HG02938 (cell line): Measurements from ENCODE around the gene SMYD3.
"Not testable (repeated sequence)": the region's sequence is repeated elsewhere in the genome, so short reads cannot be mapped to it uniquely, and the experiment has no call there.

Source experiments
- ATAC-seq: cut with Tn5 transposase; IDR thresholded peaks from one replicate; pipeline ENCODE4 v1.9.1; 2021; ENCODE audit warnings: mild to moderate bottlenecking, moderate library complexity; ENCODE audit not compliant: unreplicated experiment

Gene SMYD3

DNA sequence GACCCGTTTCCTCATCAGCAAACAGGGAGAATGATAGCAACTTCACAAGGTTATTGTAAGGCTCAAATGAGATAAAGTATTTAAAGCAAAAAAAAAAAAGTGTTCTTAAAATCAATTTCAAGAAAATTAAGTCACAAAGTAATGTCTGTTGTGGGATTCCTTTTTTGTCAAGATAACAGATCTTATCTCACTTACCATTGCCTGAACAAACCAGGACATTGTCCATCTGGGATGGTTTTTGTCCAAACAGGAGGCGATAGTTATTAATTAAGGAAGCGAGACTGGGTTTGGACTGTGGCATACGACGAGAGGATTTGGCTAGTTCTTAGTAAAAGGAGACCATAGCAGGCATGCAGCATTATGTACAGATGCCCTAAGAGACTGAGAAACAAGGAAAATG, 458.4 kb downstream of the SMYD3 start:
- ATAC-seq = no peak

DNA sequence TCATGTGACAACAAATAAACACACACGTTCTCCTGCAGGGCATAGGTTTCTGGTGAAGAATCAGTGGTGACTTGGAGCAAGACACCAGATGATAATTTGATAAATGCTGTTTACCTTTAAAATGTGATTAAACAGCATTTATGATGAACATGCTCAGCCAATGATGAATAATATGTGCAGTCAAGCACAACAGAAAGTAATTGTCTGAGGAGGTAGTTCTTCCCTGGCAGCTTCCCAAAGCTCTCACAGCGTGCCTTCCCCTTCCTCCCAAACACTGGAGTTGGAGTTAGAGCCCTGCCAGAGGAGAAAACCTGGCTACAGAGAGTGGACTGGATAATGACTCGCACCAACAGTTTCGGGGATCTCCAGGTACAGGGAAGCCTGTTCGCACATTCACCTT, 463.5 kb downstream of the SMYD3 start:
- no peak for ATAC-seq

DNA sequence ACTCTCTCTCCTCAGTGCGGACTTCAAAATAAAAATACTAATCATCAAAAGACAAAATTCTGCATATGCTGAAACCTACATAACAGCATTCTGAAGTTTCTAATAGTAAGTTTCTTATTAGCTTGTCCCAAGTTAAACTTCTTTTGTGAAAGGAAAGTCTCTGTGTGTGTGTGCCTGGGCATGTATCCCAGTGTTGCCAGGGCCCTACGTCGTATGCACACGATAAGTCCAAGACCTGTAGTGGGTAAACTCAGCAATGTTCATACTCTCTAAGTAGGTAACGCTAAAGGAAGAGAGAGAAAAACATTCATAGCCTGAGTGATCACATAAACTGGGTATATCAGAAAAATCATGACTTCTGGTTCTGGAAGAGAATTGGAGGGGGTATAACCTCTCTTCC, 465.7 kb downstream of the SMYD3 start:
- ATAC-seq = no peak

DNA sequence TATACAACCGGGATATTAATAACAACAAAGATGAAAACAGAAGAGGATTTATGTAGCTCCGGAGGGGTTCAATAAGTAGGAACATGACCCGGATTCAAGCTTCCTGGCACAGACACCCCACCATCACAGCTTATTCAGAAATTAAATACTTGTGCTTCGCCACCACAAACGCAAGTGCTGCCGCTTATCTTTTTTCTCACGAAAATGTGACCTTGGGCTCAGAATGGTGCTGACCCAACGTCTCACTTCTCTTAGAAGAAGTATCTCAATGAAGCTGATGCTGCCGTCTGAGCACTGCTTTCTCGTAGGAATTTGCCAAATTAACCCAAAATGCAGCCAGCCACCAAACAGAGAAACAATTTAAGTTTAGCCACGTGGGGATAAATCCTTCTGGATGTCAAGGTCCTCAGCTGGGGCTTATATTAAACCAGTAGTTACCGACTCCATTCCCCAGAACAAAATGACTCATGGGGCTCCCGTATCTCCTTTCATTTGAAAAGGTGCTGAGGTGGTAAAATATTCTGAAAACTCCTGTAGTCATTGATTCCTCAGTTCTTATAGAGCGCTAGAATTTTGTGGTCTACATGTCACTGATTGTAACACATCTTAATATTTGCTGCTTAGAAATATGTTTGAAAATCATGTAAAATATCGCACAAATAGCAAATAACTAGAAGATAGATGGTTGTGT, 466.7 kb downstream of the SMYD3 start:
- ATAC-seq = no peak

DNA sequence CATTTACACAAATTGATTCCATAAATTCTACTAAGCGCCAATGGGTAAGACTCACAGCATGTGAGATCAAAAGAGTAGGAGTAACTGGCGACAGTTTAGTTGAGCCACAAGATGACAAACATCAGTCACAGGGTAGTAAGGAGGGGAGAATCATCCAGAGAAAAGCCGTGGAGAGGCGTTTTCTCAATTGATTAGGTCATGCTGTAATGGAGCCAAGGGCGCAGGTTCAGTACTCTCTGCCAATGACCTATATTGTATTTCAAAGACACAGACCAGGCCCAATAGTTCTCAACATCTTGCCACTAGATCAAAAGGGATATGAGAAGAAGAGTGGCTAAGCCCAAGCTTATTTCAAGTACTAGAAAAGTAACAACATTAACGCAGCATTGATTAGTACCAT, 467.5 kb downstream of the SMYD3 start:
- ATAC-seq = no peak

DNA sequence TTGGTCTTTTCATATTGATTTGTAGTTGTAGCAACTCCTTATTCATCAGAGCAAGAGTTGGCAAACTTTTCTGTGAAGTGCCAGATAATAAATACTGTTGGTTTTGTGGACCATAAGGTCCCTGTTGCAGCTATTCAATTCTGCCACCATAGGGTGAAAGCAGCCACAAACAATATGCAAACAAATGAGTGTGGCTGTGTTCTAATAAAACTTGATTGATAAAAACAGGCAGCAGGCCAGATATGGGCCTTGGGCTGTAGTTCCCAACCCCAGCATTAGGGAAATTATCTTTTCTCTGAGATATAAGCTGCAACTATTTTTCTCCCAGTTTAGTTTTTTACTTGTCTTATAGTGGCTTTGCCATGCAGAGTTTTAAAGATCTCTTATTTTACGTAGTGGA, 469.2 kb downstream of the SMYD3 start:
- no peak for ATAC-seq

DNA sequence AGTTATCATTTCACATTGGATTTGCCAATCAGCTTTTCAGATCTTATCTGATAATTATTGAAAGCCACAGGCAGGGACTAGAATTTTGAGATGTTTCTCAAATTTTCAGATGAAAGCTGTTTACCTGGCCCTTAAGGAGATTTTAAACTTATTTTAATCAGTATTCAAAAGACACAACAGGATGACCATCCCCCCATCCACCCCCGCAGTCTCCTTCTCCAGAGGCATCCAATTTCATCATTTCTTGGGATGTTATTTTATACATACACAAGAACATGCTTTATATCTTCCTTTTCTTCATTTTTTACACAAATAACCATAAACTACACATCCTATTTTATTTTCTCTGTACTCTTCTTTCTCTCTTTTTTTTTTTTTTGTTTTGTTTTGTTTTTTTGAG, 470.9 kb downstream of the SMYD3 start:
- ATAC-seq = no peak

DNA sequence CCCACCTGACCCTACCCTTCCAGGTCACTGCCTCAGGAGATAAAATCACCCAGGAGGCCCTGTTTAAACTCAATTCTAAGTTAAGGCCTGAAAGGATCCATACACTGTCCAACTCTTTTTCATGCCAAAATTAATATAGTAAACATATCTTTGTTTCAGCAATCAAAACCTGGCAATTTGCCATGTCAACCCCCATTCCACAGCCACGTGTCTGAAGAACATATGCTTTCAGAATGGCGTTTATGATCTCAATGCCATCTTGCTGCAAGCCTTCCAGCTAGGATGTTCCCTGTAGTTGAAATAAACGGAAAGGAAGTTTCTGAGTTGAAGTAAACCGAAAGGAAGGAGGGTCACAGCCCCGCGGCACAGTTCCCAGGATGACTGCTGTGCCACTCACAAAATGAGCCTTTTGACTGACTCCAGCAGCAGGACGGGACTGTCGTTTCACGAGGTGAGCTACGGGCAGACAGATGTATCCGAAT, 472.0 kb downstream of the SMYD3 start:
- no peak for ATAC-seq

DNA sequence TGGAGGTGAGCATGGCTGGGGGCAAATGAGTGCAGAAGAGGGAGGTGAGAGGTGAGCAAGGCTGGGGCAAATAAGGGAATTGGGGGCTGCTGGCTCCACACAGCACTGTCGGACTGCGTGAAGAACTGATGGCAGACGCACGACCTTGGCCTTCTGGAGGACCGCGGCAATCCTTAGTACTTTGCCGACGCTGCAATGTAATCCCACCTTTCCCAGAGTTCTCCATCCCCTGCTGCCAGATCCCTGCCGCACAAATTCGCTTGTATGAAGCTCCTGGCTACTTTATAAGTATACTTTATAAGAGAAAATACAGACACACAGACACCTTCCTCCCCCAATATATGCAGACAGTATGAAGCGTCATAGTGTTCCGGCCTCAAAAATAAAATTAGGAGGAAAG, 472.4 kb downstream of the SMYD3 start:
- no peak for ATAC-seq

DNA sequence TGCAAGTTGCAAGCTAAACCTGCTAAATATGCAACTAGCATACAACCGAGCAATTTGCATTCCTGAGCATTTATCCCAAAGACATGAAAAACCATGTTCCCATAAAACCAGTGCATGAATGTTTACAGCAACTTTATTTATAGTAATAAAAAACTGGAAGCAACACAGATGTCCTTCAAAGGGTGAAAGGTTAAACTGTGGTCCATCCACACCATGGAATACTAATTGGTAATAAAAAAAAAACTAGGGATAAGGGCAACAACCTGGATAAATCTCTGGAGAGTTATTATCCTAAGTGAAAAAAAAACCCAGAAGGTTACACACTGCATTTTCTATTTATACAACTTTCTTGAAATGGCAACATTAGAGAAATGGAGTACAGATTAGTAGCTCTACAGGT, 474.1 kb downstream of the SMYD3 start:
- ATAC-seq = no peak

DNA sequence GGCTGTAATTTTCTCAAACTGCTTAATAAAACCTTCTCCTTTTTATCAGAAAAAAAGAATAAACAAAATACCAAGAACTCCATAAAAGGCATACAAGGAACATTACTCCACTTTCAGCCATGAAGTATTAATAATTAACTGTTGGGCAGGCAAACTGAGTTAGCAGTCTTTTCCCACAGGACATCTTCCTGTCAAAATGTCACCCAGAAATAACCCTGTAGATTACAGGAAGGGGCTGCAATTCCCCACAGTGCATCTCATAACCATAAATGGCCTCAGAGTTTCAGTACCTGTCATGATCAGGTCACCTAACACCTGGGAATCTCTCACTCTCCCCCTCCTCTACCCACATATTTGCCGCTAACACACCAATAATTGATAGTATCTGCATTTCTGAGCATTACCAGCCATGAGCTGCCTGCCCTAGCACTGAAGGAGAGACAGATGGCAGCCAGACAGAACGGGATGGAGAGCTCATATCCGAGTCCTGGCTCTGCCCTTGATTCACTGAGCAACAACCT, 475.0 kb downstream of the SMYD3 start:
- ATAC-seq = no peak

DNA sequence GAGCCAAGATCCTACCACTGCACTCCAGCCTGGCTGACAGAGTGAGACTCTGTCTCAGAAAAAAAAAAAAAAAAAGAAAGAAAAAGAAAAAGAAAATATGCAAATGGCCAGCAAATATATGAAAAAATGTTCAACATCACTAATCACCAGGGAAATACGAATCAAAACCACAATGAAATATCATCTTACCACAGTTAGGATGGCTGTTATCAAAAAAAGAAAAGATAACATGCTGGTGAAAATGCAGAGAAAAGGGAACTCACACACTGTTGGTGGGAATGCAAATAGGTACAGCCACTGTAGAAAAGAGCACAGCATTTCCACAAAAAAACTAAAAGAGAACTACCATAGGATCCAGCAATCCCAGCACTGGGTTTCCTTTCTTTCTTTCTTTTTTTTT, 477.5 kb downstream of the SMYD3 start:
- no peak for ATAC-seq

DNA sequence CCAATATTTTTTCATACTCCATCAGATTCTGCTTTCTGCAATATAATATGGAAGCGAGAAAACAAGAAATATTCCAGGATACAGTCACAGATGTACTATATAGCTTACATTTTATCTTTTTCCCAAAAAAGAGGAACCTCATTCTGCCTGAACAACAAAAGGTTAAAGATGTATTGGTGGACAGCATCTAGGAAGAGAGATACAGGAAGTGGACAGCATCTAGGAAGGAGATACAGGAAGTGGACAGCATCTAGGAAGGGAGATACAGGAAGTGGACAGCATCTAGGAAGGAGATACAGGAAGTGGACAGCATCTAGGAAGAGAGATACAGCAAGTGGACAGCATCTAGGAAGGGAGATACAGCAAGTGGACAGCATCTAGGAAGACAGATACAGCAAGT, 483.0 kb downstream of the SMYD3 start:
- ATAC-seq = not testable (repeated sequence)

DNA sequence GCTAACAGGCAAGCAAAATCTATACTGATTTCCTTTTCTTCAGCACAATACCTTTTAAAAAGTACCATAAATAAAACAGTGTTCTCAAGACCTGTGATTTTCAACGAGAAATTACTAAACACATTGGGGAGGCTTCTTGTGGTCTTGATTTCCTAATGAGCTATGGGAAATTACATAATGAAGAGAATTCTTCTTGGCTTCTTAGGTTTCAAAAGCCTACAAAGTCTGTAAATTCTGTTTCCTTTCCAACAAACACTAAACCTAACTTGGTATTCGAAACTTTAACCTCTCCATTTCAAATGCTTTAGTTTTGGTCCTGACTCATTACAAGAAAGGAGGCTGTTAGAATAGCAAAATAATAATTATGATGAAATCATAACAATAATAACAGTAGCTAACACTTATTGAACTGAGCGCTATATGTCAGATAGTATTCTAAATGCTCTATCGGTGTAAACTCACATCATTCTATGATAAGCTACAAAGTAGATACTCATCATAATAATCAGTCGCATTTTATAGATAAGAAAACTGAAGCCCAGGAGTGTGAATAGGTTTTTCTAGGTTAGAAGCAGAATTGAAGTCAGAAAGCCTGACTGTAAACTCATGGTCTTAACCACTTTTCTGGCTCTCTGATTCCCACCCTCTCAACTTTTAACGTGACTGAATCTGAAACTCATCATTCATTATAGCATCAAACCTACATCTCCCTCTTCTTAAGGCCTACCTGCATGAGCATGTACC, 486.7 kb downstream of the SMYD3 start:
- no peak for ATAC-seq

DNA sequence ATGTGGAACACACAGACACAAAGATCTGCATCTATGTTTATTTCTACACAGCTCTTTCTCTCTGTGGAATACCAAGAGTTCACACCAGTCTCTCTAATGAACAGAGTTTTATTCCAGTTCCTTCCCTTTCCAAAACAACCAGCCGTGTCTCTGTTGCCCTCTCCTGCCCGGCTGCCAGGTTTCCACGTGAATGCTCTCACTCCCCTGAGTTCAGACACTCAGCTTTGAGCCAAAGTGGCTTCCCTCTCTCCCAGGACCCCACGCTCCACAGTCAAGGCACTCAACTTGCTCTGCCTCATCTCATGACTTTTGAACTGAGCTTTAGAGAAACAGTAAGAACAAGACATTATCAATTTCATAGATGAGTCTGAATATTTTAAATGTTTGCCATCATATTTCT, 488.9 kb downstream of the SMYD3 start:
- no peak for ATAC-seq

DNA sequence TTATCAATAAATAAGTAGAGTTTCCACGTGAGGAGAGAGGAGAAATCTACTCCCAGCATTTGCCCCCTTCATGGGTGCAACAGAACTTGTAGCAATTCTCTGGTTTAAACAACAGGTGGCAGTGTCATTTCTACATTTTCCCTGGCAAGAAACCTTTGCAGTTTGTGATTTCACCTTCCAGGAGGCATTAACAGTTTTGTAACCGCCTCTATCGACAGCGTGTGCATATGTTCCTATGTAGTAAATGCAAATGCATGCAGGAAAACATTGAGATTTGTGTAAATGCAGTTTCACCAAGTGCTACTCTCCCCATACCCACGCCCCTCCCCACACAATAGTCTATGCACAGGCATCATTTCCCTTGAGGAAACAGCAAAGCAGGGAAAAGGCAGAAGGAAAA, 494.7 kb downstream of the SMYD3 start:
- no peak for ATAC-seq

DNA sequence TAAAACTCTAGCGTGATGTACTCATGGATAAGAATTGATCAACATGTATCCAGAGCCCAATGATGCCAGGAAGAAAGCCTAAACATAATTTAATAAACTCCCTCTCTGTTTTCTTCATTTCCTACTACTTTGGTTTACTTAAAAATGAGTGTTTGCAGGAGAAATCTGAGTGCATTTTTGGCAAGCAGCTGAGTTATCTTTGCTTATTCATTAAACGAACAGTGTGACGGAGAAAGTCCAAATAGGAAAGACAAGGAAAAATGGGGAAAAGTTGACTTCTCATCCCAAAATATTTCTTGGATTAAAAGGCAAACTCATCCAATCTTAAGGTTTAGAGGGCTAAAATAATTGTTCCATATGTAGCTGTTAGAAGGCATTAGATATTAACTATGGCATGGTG, 496.7 kb downstream of the SMYD3 start:
- ATAC-seq = no peak

DNA sequence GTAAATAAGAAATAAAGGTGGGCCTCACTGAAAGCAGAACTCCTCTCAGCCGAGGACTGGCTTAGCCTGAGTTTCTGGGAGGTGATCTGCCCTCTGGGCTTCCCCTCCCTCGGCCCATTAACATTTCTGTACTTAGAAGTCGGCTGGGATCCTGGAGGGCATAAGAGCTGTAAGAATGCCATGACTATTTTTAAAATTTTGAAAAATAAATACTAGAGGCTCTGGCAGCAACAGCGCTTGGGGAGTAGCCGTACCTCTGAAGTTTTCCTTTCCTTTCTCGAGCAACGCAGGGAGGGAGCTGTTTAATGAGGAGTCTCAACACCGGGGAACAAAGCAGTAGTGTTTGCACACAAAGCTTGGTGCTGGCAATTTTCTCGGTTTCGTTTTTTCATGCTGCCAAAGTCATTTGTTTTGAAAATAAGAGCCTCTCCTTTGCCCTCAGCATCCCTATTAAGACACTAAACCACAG, 498.7 kb downstream of the SMYD3 start:
- no peak for ATAC-seq

DNA sequence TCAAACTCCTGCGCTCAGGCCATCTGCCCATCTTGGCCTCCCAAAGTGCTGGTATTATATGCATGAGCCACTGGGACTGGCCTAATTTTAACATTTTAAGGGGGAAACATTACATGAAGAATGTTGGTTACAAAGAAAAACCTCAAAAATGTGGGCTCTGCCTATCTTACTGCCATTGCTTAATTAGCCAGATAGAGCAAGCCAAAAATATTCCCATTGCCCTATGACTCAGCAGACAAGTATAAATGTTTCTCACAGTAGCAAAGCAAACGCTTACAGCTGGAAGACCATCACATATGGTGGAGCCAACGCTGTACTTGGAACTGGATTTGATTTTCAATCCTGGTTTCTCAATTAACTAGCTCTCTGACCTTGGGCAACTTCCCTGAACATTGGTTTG, 502.0 kb downstream of the SMYD3 start:
- no peak for ATAC-seq

DNA sequence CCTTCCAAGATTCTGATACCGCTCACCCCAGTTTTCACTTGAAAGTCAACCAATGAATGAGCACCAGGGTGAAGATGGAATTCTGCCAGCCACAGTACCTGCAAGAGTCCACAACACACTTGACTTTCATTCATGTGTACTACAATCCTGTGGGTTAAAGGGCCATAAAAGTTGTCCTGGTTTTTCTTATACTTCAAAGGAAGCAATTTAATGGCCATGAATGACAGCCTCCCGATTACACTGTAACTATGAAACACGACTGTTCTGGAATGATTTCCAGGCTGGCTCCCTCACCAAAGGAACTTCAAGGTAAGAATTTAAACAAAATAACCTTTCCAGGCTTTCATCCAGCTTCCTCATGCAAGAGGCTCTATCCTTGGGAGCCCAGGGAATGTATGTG, 502.8 kb downstream of the SMYD3 start:
- ATAC-seq = no peak

DNA sequence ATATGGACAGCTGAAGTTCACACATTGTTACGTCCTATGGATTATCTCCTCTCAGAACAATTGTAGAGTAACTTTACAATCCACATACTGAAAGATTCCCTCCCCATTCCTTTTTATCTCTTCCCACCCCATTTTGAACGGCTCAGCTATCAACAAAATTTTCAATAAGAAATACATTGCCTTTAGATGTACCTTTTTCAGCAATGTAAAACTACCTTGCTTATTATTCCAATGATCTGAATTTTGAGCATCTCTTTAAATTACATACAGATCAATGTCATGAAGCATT, 503.7 kb downstream of the SMYD3 start:
- ATAC-seq = no peak

DNA sequence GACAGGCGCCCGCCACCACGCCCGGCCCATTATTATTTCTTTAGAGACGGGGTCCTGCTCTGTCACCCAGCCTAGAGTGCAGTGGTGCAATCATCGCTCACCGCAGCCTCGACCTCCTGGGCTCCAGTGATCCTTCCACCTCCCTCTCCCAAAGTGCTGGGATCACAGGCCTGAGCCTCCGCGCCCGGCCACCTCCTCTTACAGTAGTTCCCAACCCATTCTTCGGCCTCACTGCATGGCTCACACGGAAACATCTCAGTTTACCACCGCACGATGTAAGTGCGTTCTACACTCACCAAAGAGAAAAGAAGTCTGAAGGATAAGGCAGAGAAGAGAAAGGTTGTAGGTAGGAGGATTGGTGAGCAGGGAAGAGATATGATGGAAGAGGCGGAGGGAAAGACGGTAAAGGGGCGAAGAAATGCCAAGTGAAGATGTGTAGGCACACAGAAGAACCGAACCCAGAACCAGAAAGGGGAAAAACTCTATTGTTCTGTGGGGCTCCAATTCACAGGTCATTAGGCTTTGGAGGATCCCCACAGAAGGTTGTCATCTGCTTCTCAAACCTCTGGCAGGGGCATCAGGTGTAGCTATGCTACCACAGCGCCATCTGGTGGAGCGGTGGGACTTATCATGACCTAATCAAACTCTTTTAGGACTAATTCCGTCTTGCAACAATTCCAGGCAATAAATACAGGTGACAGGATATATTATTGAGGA, 504.2 kb downstream of the SMYD3 start:
- ATAC-seq = no peak
